ENCODE results near the gene COPE. TPM values are rescaled to one million over a fixed set of nuclear protein-coding genes. Genes with fewer than 3 reads are reported as not detected.

COPE gene
- total RNA-seq, 4 donors from 2014 or later = 169 to 229 (median 203) TPM

DNA sequence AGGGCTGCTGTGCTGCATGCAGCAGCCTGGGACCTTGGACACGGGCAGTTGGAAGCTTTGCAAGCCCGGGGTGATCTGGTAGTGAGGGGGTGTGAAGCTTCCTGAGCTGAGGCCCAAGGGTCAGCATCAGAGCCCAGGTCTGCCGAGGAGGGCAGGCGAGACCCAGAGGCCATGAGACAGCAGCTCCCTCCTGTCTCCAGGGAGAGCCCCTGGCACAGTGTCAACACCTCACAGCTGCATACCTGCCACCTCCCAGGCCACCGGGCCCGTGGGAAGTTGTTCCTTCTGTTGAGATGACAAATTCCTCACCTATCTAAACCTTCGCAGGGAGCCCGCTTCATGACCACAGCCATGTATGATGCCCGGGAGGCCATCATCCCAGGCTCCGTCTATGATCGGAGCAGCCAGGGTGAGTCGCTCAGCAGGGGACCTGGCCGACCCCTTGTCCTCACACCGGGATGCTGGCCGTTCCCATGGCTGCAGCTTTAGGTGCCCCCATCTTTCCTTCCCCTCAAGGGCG, 55.3 kb downstream of the COPE start:
- DNase-seq (no peak), ATAC-seq (no peak)
- no peak overlapping the region for H3K27ac ChIP-seq
- no peak for TF ChIP-seq POLR2A (IDR thresholded peaks at IDR 0.05)
- TF ChIP-seq CTCF (IDR thresholded peaks at IDR 0.05 in 4 of 5, conservative IDR thresholded peaks at IDR 0.05 in 1 of 5) = no peak
- peaks cover 0 to 14% of the 10 kb centered on the region in 2 donors for H3K4me1 ChIP-seq
- H3K4me3 ChIP-seq = no peak overlapping the region
- peaks cover 0 to 85% of the 10 kb centered on the region in 2 donors for H3K36me3 ChIP-seq
- intact Hi-C loops (cut with DNase I; ENCODE audit: low total_unique reads) = no loop called here
- no peaks in the 10 kb centered on the region for H3K27me3 ChIP-seq
- no peaks in the 10 kb centered on the region for H3K9me3 ChIP-seq
- in situ Hi-C loops (cut with MboI; ENCODE audit: low sequenced_read_pairs in 4 of 4) = no loop called here

DNA sequence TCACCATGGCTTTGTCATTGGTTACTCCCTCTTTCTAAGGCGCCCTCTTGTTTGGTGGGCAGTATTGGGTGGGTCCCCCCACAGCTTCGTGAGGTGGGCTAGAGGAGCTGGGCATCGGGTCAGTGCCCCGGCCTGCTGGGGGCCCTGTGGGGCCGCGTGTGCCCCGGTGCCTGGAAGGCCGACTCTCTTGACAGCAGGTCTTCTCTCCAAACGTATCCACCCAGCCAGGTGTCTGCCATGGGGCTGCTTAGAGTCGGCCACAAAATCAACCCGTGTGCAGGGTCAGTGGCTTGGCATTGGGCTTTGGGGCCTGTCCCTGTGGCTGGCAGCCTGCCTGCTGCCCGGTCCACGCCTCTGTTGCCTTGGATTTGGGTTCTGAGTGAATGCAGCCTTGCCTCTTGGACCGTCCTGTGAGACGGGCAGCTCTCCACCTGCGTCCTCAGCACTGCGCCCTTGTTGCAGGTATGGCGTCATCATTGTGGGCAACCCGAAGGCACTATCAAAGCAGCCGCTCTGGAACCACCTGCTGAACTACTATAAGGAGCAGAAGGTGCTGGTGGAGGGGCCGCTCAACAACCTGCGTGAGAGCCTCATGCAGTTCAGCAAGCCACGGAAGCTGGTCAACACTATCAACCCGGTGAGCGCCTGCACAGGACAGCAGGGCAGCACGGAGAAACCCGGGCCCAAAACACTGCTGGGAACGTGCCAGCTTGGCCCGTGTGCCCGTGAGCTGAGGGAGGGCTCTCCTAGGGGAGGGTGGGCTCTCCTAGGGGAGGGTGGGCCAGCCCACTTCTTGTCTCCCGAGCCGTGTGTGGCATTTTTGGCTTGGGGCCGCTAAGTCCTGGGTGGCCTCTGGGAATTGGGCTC, 56.0 kb downstream of the COPE start:
- Histone ChIP-seq H3K27ac (no peak overlapping the region), H3K4me3 (no peak overlapping the region), H3K27me3 (no peaks in the 10 kb centered on the region), H3K36me3 (peaks cover 0 to 92% of the 10 kb centered on the region in 2 donors), H3K9me3 (no peaks in the 10 kb centered on the region), H3K4me1 (peaks cover 0 to 14% of the 10 kb centered on the region in 2 donors)
- TF ChIP-seq CTCF (IDR thresholded peaks at IDR 0.05 in 4 of 5, conservative IDR thresholded peaks at IDR 0.05 in 1 of 5) (no peak), POLR2A (IDR thresholded peaks at IDR 0.05) (no peak)
- in situ Hi-C loops (cut with MboI; ENCODE audit: low sequenced_read_pairs in 4 of 4) (no loop called here), intact Hi-C loops (cut with DNase I; ENCODE audit: low total_unique reads) (no loop called here)
- DNase-seq = no peak
- no peak for ATAC-seq

GRCh38 chr19:18861917-18862316, 57.3 kb downstream of the COPE start:
- Histone ChIP-seq H3K4me1 (peaks cover 0 to 14% of the 10 kb centered on the region in 2 donors), H3K36me3 (peaks cover 0 to 96% of the 10 kb centered on the region in 2 donors), H3K4me3 (no peak overlapping the region), H3K9me3 (no peaks in the 10 kb centered on the region), H3K27me3 (no peaks in the 10 kb centered on the region), H3K27ac (no peak overlapping the region)
- intact Hi-C loops (cut with DNase I; ENCODE audit: low total_unique reads) = no loop called here
- DNase-seq (no peak), ATAC-seq (no peak)
- TF ChIP-seq CTCF (IDR thresholded peaks at IDR 0.05 in 4 of 5, conservative IDR thresholded peaks at IDR 0.05 in 1 of 5) (no peak), POLR2A (IDR thresholded peaks at IDR 0.05) (no peak)
- in situ Hi-C loops (cut with MboI; ENCODE audit: low sequenced_read_pairs in 4 of 4) = no loop called here

DNA sequence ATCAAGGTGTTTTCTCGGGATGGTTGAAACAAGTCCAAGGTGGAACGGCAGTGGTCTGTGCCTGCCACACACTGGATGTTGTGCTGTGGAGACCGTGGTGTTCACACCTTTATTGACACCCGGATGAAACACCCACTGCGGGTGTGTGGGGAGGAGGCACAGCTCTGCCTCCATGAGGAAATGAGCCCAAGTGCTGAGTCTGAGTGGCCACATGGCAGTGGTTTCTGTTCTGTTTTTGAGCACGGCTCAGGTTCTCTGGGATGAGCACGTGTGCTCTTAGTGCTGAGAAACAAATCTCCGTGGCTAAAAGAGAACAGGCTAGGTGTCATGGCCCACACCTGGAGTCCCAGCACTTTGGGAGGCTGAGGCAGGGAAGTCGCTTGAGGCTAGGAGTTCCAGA, 58.0 kb downstream of the COPE start:
- no peaks in the 10 kb centered on the region for H3K27me3 ChIP-seq
- H3K9me3 ChIP-seq = no peaks in the 10 kb centered on the region
- intact Hi-C loops (cut with DNase I; ENCODE audit: low total_unique reads) = no loop called here
- no peak for DNase-seq
- TF ChIP-seq CTCF (IDR thresholded peaks at IDR 0.05 in 4 of 5, conservative IDR thresholded peaks at IDR 0.05 in 1 of 5) (no peak), POLR2A (IDR thresholded peaks at IDR 0.05) (no peak)
- H3K27ac ChIP-seq = no peak overlapping the region
- peaks cover 0 to 99% of the 10 kb centered on the region in 2 donors for H3K36me3 ChIP-seq
- in situ Hi-C loops (cut with MboI; ENCODE audit: low sequenced_read_pairs in 4 of 4) = no loop called here
- ATAC-seq = no peak
- peaks cover 0 to 14% of the 10 kb centered on the region in 2 donors for H3K4me1 ChIP-seq
- H3K4me3 ChIP-seq = no peak overlapping the region

All from gastrocnemius medialis (tissue), 4 donors.